Measurements from ENCODE around the gene PRKAR2B.

Gene PRKAR2B

GRCh38 chr7:107059468-107059867 is 15.0 kb downstream of the PRKAR2B start:
- no peak for TF ChIP-seq CTCF (IDR thresholded peaks at IDR 0.05; ENCODE audit: poor library complexity, severe bottlenecking)
- DNase-seq (ENCODE audit: low spot score) (no peak), ATAC-seq (ENCODE audit: low read depth) (no peak)
- no peaks in the 10 kb centered on the region for H3K9me3 ChIP-seq (ENCODE audit: severe bottlenecking)
- no peak overlapping the region for H3K27ac ChIP-seq (ENCODE audit: poor library complexity, severe bottlenecking)
- H3K4me1 ChIP-seq (ENCODE audit: insufficient read depth, poor library complexity, severe bottlenecking): no peaks in the 10 kb centered on the region
- H3K4me3 ChIP-seq (ENCODE audit: severe bottlenecking): no peak overlapping the region
- peaks cover 47% of the 10 kb centered on the region for H3K27me3 ChIP-seq (ENCODE audit: insufficient read depth, poor library complexity, severe bottlenecking)
- H3K36me3 ChIP-seq (ENCODE audit: low read depth): no peaks in the 10 kb centered on the region

GRCh38 chr7:107063245-107064120 is 19.0 kb downstream of the PRKAR2B start:
- H3K27me3 ChIP-seq (ENCODE audit: insufficient read depth, poor library complexity, severe bottlenecking): peaks cover 46% of the 10 kb centered on the region
- H3K4me1 ChIP-seq (ENCODE audit: insufficient read depth, poor library complexity, severe bottlenecking): no peaks in the 10 kb centered on the region
- no peak for DNase-seq (ENCODE audit: low spot score)
- H3K36me3 ChIP-seq (ENCODE audit: low read depth): no peaks in the 10 kb centered on the region
- H3K4me3 ChIP-seq (ENCODE audit: severe bottlenecking): no peak overlapping the region
- H3K27ac ChIP-seq (ENCODE audit: poor library complexity, severe bottlenecking): no peak overlapping the region
- H3K9me3 ChIP-seq (ENCODE audit: severe bottlenecking): no peaks in the 10 kb centered on the region
- TF ChIP-seq CTCF (IDR thresholded peaks at IDR 0.05; ENCODE audit: poor library complexity, severe bottlenecking): no peak
- no peak for ATAC-seq (ENCODE audit: low read depth)

GRCh38 chr7:107064255-107064654 is 19.8 kb downstream of the PRKAR2B start:
- Histone ChIP-seq H3K9me3 (ENCODE audit: severe bottlenecking) (no peaks in the 10 kb centered on the region), H3K27ac (ENCODE audit: poor library complexity, severe bottlenecking) (no peak overlapping the region), H3K4me3 (ENCODE audit: severe bottlenecking) (no peak overlapping the region), H3K4me1 (ENCODE audit: insufficient read depth, poor library complexity, severe bottlenecking) (no peaks in the 10 kb centered on the region), H3K27me3 (ENCODE audit: insufficient read depth, poor library complexity, severe bottlenecking) (peaks cover 41% of the 10 kb centered on the region), H3K36me3 (ENCODE audit: low read depth) (no peaks in the 10 kb centered on the region)
- TF ChIP-seq CTCF (IDR thresholded peaks at IDR 0.05; ENCODE audit: poor library complexity, severe bottlenecking): no peak
- ATAC-seq (ENCODE audit: low read depth) (no peak), DNase-seq (ENCODE audit: low spot score) (no peak)

GRCh38 chr7:107065929-107066247 is 21.4 kb downstream of the PRKAR2B start:
- ATAC-seq (ENCODE audit: low read depth): no peak
- H3K4me3 ChIP-seq (ENCODE audit: severe bottlenecking): no peak overlapping the region
- TF ChIP-seq CTCF (IDR thresholded peaks at IDR 0.05; ENCODE audit: poor library complexity, severe bottlenecking): no peak
- H3K36me3 ChIP-seq (ENCODE audit: low read depth): no peaks in the 10 kb centered on the region
- H3K9me3 ChIP-seq (ENCODE audit: severe bottlenecking): no peaks in the 10 kb centered on the region
- H3K27ac ChIP-seq (ENCODE audit: poor library complexity, severe bottlenecking): no peak overlapping the region
- no peak for DNase-seq (ENCODE audit: low spot score)
- peaks cover 36% of the 10 kb centered on the region for H3K27me3 ChIP-seq (ENCODE audit: insufficient read depth, poor library complexity, severe bottlenecking)
- H3K4me1 ChIP-seq (ENCODE audit: insufficient read depth, poor library complexity, severe bottlenecking): no peaks in the 10 kb centered on the region

GRCh38 chr7:107068156-107068555 is 23.7 kb downstream of the PRKAR2B start:
- Histone ChIP-seq H3K4me1 (ENCODE audit: insufficient read depth, poor library complexity, severe bottlenecking) (no peaks in the 10 kb centered on the region), H3K9me3 (ENCODE audit: severe bottlenecking) (no peaks in the 10 kb centered on the region), H3K36me3 (ENCODE audit: low read depth) (no peaks in the 10 kb centered on the region), H3K27me3 (ENCODE audit: insufficient read depth, poor library complexity, severe bottlenecking) (peaks cover 26% of the 10 kb centered on the region), H3K4me3 (ENCODE audit: severe bottlenecking) (no peak overlapping the region), H3K27ac (ENCODE audit: poor library complexity, severe bottlenecking) (no peak overlapping the region)
- ATAC-seq (ENCODE audit: low read depth): no peak
- DNase-seq (ENCODE audit: low spot score): no peak
- no peak for TF ChIP-seq CTCF (IDR thresholded peaks at IDR 0.05; ENCODE audit: poor library complexity, severe bottlenecking)

Data from RWPE2 (cell line).